Measurements from ENCODE around the gene TMEM175.

DNA sequence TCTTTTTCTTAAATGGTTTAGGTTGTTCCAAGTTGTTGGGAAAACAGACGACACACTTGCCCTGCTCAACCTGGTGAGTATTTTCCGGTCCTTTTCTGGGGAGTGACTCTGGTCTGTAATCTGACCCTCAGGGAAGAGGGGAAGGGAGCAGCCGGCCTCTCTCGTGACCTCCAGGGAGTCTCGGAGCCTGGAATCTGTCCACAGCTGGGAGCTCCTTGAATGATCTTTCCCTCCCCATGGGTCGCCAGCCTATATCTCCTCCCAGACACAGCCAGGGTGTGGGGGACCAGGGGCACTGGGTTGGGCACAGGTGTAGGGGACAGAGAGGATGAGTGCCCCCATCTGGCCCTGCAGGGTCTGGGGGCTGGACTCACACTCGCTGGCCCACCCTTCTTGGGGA is 18.9 kb downstream of the TMEM175 start:
- TF ChIP-seq, protein P1, sequence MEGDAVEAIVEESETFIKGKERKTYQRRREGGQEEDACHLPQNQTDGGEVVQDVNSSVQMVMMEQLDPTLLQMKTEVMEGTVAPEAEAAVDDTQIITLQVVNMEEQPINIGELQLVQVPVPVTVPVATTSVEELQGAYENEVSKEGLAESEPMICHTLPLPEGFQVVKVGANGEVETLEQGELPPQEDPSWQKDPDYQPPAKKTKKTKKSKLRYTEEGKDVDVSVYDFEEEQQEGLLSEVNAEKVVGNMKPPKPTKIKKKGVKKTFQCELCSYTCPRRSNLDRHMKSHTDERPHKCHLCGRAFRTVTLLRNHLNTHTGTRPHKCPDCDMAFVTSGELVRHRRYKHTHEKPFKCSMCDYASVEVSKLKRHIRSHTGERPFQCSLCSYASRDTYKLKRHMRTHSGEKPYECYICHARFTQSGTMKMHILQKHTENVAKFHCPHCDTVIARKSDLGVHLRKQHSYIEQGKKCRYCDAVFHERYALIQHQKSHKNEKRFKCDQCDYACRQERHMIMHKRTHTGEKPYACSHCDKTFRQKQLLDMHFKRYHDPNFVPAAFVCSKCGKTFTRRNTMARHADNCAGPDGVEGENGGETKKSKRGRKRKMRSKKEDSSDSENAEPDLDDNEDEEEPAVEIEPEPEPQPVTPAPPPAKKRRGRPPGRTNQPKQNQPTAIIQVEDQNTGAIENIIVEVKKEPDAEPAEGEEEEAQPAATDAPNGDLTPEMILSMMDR (IDR thresholded peaks at IDR 0.05) = no peak
- TF ChIP-seq POLR2A (IDR thresholded peaks at IDR 0.05) = no peak

All from lower leg skin (tissue), 3 donors.